NOMO-1 treated with dmso at 0.1 percent for 144 hours (cell line): Measurements from ENCODE around the gene ZFAND3.

Experiments
- DNase-seq: peaks from one replicate; lab custom pipeline; 2025; ENCODE audit not compliant: unreplicated experiment; lab: John Stamatoyannopoulos, UW

The ZFAND3 gene

DNA sequence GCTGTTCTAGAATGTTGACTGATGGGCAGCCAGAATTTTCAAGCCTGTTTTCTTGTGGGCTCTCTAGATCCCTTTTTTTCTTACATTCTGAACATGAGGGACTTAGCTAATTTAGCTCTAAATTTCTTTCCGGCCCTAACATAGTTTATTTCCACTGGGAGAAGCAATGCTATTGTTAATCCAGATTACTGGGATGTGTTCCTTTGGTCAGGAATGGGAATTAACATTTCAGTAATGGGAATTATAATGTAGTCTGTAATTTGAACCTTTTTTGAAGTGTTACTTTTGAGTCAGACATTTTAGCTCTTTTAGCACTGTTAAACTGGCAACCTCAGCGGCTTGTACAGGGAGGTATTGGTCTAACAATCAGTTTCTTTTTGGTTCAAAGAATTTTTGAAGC is 7.5 kb downstream of the ZFAND3 start:
- no peak for DNase-seq

DNA sequence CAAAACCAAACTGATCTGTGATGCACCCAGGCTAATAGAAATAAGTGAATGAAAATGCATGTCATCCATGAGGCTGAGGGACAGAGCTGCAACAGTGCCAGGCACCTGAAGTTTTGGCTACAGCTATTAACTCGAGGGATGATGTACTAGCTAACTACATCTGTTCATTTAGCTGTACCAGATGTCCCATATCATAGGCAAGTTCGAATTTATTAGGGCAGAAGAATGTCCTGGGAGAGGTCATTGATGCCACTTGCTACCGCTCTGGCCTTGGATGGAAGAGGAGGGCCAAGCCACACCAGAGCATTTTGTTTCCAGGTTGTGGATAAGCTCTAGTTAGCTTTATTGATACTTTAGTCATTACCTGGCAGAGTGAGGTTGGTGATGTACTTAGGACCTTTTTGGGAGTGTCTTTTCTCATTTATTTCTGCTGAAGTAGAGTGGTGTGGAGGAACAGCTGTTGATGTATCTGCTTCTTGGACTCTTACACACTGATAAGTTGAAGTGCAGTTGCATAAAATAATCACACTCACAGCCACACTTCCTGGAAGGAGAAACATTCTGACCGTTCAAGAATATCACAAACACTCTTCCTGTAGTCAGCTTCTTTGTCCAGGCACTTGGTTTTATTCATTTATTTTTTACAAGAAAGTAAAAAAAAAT is 8.2 kb downstream of the ZFAND3 start:
- DNase-seq = no peak

DNA sequence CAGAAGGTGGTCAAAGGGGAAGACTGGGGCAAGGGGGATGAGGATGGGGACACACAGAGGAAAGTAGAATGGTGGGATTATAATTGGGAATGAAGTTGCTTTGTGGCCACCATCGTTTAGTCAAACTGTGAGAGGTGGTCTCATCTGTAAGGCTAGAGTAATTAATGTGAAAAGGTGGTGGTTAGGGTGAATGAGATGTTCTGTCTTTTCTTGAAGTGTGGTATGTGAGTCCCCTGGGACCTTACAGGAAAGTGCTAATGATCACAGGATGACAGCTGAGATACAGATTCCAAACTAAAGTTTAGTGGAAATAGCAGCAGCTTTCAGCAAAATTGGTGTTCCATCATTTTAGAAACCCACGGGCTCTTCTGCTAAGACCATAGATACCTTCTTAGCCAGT is 10.7 kb downstream of the ZFAND3 start:
- no peak for DNase-seq

DNA sequence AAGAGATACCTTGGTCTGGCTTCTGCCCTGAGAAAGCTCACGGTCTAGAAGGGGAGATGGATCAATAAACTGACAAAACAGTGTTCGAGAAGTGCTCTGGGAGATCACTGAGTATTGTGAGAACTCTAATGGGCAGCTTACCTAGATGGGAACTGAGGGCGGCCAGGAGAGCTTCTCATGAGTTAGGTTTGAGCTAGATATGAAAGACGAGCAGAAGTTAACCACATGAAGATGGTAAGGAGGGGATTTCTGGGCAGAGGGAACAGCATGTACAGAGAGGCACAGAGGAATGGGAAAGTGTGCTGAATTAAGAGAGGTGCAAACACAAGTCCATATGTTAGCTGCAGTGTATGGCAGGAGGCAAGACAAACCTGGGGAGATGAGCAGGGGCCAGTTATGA is 11.9 kb downstream of the ZFAND3 start:
- no peak for DNase-seq

DNA sequence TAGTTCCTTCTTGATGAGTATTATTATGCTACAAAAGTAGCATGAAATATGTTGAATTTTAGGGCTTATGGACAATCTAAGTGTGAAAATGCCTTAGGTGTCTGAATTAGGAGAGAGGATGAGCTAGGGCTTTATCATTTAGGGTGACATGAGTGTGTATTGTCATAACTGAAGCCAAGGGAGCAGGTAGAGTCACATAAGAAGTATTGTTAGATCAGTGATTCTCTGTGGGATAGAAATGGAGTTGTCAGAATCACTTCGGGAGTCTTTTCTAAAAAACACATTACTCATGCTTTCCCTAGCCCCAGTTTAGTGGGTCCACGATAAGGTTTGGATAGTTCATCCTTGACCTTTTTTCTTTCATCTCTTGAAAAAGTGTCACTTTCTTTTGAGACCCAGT is 16.4 kb downstream of the ZFAND3 start:
- no peak for DNase-seq

DNA sequence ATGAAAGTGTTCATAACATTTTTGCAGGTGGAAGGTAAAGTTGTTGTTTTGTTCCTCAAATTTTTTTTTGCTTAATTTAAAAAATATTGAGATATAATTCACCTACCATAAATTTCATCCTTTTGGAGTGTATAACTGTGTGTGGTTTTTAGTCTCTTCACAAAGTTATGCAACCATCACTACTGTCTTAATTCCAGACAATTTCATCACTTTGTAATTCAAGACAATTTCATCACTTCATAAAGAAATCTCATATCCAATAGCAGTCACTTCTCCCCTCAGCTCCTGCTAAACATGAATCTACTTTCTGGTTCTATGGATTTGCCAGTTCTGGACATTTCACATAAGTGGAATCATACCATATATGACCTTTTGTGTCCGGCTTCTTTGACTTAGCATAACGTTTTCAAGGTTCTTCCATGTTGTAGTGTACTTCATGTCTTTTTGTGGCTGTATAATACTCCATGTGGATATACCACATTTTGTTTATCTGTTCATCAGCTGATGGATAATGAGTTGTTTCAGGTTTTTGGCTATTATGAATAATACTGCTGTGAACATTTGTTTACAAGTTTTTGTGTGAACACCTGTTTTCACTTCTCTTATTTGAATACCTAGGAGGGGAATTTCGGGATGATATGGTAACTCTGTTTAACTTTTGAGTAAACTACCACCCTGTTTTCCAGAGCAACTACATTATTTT is 18.8 kb downstream of the ZFAND3 start:
- no peak for DNase-seq

DNA sequence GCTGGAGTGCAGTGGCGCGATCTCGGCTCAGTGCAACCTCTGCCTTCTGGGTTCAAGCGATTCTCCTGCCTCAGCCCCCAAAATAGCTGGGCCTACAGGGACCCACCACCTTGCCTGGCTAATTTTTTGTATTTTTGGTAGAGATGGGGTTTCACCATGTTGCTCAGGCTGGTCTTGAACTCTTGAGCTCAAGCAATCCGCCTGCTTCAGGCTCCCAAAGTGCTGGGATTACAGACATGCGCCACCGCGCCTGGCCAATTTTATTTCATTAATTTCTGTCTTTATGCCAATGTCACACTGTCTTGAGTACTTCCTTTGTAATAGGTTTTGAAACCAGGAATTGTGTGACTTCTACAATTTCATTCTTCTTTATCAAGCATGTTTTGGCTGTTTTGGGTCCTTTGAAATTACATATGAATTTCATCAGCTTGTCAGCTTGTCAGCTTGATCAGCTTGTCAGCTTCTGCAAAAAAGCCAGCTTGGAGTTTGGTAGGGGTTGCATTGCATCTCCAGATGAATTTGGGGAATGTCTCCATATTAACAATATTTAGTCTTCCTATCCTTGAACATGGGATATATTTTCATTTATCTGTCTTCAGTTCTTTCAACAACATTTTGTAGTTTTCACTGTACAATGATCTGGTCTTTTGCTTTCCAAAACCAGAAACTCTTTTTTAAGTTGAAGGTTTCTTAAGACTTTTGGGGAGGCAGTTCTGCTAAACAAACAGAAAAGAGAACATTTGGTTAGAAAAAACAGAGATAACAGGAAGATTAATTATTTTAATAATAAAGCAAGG is 20.8 kb downstream of the ZFAND3 start:
- no peak for DNase-seq

DNA sequence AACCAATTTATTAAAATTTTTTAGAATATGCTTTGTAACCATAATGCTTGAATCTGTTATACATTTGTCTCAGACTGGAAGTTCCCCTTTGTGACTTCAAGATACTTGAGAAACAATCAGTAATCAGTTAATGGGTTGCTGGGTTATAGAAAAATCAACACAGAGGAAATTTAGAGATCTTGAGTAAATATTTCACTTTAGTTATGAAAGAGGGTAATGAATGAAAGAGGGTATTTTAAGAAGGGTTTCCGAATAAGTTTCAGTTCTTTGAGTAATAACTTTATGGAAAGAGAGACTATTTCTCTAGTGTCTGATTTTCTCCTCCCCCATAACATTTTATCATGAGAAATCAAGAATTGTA is 21.4 kb downstream of the ZFAND3 start:
- DNase-seq = no peak

DNA sequence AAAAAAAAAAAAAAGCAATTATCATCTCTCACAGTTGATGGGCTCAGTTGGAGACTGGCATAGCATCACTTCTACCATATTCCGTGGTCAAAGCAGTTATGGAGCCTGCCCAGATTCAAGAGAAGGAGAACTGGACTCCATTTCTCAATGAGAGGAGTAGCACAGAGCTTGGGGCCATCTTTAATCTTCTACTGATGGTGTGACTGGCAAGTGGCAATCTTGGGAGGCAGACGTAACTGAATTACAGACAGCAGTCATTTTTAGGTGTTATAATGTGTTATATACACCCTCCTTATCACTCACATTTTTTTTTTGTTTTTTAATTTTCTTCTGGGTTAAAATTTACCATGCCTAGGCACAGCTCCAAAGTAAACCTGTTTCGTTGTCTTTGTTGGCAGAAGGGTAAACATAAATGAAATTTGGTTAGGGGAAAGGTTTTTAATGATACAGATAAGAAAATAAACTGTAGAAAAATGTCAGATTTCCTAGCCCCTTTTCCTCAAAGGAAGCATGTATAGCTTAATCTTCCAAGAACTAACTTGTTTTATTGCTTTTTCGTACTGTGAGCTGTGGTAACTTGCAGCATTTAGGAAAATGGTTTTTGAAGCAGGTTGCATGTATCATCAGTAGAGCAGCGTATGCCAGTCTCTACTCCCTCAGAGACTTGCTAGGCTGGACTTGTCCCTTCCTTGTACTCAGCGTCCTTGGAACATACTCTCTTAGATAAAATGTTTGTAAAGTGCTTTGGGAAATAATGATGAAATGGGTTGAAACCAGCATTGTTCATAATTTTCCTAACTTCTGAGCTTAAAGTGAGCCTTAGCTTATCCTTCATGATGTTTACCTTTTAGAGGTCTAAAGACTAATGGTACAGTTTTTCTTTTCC is 25.7 kb downstream of the ZFAND3 start:
- DNase-seq = no peak

DNA sequence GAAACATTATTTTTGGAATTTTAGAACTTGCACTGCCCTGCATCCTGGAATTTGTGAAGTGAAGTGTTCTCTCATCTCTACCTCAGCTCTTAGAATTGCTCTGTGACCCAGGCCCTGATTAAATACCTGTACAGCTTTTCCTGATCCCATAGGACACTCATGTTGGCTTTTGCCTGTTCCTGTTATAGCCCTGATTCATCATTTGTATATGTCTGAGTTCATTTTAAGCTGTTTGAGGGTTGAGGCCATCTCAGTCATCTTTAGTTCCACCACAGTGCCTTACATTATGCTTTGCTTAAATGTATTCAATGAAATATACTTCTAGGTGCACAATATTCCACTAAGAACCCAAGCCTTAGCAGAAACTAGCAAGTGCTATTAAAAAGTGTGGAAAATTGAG is 26.4 kb downstream of the ZFAND3 start:
- no peak for DNase-seq

DNA sequence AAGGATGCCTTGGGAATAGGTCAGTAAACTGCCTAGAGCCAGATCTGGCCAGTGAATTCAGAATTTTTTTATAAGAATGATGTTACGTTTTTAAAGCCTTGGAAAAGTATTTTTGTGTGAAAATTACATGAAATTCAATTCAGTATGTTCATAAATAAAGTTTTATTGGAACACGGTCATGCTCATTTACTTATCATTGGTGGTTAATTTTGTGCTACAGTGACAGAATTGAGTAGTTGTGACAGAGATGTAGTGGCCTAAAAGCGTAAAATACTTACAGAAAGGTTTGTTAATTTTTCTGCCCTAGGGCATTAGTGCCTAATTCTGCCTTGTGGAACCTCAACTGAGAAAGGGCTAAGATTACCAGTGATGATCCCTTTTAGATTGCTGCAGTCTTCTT is 28.2 kb downstream of the ZFAND3 start:
- DNase-seq = no peak

DNA sequence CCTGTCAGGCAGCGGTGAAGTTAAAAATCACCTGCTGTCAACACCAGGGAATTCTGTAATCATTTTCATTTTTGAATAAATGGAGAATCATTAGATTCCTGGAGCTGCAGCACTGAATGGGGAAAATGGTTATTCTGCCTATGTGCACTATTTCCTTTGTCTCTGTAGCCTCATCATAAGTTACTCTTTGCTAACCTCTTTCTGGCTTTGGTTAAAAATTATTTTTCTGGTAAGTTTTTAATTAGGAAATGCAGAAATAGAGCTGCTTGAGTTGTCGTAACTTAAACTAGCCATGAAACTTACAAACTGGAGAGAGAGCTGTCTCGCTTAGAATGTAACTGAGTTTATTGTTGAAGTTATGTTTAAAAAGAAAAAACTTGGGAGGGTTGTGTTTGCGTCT is 28.8 kb downstream of the ZFAND3 start:
- no peak for DNase-seq

DNA sequence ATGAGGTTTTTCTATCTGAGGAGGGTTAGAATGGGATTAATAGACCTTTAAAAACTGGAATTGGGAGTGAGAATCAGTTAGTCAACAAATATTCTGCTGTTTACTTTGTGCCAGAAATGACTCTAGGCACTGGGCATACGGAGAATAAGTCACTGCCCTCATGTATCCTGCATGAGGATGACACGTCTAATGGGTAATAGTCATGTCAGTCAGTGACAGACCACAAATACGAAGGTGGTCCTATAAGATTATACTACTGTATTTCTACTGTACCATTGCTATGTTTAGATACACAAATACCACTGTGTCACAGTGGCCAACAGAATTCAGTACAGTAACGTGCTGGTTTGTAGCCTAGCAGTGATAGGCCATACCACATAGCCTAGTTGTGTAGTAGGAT is 30.7 kb downstream of the ZFAND3 start:
- no peak for DNase-seq

DNA sequence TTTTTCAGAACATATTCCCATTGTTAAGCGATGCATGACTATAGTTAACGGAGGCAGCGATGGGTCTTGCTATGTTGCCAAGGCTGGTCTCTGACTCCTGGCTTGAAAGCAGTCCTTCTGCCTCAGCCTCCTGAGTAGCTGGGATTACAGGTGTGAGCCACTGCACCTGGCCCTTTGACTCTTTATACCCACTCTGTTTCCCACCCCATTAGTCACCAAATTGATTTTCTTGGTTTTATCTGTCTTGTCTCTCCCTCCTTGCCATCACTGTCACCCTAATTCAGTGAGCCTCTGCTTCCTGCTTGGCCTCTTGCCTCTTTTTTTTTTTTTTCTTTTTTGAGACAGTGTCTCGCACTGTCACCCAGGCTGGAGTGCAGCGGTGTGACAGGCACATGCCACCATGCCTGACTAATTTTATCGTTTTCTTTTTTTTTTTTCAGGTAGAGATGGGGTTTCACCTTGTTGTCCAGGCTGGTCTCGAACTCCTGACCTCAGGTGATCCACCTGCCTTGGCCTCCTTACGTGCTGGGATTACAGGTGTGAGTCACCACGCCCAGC is 31.3 kb downstream of the ZFAND3 start:
- no peak for DNase-seq

DNA sequence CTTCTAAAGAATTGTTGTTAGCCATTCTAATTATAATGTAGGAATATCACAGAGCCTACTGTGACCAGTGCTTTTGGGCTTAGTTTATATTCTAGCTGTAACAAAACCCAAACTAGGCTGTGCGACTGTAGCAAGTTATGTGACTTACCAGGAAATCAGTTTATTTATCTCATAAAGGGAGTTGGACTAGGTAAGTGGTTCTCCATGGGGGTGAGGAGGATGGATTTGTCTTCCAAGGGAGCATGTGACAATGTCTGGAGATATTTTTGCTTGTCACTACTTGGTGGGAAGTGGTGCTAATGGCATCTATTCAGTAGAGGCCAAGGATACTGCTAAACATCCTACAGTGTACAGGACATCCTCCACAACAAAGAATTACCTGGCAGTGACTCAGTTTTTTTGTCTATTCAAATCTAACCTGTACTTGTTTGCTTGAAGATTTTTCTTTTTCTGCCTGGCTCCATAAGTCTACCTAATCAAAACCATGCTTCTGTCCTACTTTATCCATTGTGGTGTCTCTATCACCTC is 32.5 kb downstream of the ZFAND3 start:
- DNase-seq = no peak

DNA sequence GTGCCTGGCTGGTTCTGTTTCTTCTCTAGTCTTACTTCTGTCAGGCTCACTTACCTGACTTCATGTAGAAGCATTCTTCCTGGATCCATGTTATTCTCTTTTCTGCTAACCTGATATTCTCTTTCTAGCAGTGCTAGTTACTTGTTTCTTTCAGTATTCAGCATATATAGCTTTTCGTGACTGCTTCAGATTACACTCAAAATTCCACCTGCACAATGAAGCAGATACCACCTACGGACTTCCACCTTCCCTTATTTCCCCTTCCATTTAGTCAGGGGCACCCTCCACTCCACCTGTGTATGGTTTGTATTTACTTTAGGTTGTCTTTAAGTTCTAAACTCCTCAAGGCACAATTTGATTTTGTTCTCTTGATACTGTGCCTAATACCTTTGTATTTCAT is 36.8 kb downstream of the ZFAND3 start:
- no peak for DNase-seq

DNA sequence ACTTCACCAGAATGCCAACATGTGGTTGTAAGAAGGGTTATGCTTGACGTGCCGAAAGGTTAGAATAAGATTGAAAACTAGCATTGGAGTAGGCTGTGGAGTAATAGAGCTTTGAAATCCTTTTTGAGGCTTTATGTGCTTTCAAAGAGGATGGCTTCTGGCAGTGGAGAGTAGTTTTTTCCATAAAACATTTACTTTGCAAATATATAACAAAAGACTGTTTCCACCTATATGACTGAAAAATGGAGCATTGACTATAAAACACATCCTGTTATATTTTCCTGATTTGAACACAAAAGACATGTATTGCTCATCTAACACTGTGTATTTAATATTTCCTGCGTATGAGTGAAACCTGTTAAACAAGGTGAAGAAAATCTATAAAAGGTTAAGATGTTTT is 38.8 kb downstream of the ZFAND3 start:
- no peak for DNase-seq

DNA sequence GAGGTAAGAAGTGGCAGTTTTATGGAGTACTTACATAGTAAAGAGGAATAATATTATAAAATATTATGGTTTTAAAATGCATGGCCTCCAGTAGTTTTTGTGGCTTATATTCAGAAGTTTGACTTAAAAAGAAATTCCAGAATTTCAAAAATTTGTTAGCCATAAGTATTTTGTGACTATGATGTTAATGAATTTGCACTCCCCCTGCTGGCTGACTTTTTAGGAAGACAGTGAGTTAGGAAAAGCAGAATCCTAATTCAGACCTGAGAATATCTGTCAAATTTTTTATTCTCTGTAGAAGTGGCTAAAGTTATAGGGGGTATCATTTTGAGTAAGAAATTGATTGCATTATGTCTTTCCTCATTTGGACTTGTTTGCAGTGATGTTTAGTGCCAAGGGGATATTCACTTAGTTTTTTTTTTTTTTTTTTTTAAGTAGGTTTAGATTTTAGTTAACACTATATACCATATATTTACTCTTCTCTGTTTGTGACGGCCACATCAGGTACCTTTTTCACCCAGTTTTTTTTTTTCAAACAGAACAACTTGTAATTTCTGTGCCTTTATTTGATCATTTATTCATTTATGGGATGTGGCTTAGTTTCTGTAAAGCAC is 40.8 kb downstream of the ZFAND3 start:
- no peak for DNase-seq

DNA sequence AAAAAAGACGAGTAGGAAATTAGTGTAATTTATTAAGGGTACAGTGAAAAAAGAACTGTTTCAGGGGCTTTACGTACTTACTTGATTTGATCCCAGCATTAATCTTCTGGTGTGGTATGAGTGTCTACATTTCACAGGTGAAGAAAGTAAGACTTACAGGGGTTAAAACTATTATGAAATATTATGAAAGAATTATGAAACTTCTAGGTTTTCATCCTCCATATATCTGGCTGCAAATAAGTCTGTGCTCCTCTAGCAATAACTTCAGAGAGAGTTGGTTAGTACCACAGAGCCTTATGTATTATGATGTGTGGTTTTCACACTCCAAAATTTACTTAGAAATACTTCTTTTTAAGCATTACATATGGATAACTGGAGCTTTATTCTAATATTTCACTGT is 41.9 kb downstream of the ZFAND3 start:
- no peak for DNase-seq

DNA sequence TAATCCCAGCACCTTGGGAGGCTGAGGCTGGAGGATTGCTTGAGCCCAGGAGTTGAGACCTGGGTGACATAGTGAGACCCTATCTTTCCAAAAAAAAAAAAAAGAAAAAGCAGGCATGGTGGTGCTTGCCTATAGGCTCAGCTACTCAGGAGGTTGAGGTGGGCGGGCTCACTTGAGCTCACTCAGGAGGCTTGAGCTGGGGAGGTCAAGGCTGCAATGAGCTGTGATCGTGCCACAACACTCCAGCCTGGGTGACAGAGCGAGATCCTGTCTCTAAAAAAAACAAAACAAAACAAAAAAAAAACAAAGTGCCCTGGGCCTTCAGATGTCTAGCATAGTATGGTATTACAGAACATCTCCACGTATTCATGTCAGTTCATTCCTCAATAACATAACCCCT is 42.9 kb downstream of the ZFAND3 start:
- DNase-seq = no peak
